Inferior parietal cortex (tissue), 1 donor: ENCODE results near the gene CCNA2.

Experiments used
- DNase-seq: peaks from one replicate; pipeline ENCODE4 v3.0.0-alpha.2; 2016; ENCODE audit errors: extremely low spot score

CCNA2 gene

GRCh38 chr4:121801715-121802075, 22.0 kb downstream of the CCNA2 start:
- no peak for DNase-seq

GRCh38 chr4:121800961-121801714, 22.5 kb downstream of the CCNA2 start, which contains the start of gene EXOSC9:
EXOSC9 (plus strand) TSS chr4:121801323; CDS start chr4:121801425, 102 bp downstream.
- peak; percentile 98 for DNase-seq

DNA sequence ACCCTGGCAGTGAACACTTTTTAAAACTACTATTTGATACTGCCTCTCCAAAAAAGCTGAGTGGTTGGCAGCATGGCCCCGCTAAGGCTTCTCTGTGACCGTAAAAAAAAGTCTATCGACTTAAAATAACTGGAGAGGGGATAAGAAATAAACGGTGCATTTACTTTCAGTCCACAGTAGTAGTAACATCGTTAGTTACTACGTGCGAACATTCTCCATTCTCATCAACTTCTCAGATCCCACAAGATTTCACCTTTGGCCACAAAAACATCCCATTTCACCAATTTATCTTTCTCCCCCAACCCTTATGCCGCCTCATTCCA, 23.1 kb downstream of the CCNA2 start:
- no peak for DNase-seq

GRCh38 chr4:121799867-121800501, 23.7 kb downstream of the CCNA2 start:
- DNase-seq: no peak

GRCh38 chr4:121799208-121799823, 24.4 kb downstream of the CCNA2 start:
- DNase-seq: no peak

DNA sequence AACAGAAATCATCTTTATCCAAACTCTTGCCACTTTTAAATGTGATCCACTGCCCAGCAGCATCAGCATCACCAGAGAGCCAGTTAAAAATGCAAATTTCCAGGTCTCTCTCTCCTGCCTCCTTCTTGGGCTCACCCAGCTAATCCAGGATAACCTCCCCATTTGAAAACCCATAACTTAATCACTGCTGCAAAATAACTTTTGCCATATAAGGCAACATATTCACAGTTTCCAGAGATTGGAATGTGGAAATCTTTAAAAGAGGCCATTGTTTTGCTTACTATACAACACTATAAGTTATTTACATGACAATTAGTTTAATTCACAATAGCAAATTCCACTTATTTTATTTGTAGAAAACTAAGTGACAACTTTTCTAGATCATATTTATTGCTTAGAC, 27.4 kb downstream of the CCNA2 start:
- no peak for DNase-seq

DNA sequence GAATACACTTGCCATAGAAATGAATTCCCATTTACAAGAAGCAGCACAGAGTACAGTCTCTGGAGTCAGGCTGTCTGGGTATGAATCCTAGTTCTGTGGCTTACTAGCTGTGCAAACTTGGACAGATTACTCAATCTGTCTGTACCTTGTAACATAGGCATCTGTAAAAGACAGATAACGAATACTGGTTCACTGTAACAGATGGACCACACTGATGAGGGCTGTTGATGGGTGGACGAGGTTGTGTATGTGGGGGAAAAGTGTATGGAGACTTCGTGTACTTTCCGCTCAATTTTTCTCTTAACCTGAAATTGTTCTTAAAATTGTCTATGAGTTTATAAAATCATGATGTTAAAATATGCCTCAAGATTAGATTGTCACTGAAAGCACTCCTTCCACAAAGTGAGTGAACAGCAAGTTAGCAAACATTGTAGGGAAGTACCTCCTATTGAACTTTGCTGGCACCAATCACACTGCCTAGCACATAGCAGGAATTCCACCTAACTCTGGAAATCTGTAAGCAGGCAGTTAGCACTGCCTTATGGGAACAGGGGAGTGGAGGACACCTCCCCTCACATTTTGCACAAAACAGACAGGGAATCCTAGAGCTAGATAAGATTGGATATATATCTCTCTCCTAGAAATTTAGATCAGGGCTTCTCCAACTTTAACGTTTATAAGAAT, 29.0 kb downstream of the CCNA2 start:
- DNase-seq: no peak

GRCh38 chr4:121792966-121793365, 30.7 kb downstream of the CCNA2 start:
- no peak for DNase-seq

- no peak for DNase-seq
Observed at GRCh38 chr4:121791481-121791880, 32.2 kb downstream of the CCNA2 start.

DNA sequence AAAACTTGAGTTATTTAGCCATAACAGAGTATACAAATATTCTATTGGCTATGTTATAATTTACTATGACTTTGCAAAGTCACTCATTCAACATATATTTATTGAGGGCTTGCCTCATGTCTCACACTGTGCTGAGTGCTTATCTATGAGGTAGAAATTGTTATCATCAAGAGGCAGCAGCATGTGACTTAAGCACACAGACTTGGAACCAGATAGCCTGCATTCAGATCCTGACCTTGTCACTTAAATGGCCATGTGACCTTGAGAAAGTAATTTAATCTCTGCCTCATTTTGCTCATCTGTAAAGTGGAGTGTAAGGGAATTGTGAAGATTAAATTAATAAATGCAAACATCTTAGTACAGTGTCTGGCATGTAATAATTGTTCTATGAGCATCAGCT, 32.7 kb downstream of the CCNA2 start:
- DNase-seq: no peak

DNA sequence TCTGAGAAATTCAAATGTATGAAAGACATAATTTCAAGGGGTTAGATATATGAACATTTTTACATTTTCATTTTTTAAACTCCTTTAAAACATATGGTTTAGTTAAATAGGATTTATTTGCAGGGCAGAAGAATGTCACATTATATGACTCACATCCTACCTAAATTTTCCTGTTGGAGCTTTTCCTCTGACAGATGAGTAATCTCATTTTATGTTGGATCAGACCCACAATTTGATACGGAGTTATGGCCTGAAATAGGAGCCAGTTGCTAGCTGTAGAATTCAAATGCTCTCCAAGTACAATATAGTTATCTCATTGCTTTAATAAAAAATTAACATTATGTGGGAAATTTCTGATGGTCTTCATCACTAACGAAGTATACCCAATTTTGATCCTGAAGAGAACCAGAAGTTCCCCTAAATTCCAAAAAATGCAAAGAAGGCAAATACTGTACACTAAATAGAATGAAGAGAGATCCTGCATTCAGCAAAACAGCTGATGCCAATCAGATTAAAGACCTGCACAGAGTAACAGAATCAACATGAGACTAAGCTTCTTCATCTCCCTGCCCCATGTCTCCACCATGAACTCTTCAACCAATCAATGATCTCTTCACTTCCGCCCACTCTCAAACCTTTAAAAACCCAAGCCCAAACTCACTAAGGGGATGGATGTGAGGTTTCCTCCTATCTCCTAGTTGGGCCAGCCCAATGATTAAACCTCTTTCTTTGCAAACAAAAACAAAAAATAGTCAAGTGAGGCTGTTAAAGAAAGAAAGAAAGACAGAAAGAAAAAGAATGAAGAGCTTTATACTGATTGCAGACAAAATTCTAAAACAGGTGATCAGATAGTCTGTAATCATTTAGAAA, 33.5 kb downstream of the CCNA2 start:
- DNase-seq: no peak

- no peak for DNase-seq
Observed at GRCh38 chr4:121789455-121789854, 34.2 kb downstream of the CCNA2 start.

- DNase-seq: no peak
Observed at GRCh38 chr4:121788896-121789295, 34.8 kb downstream of the CCNA2 start.

DNA sequence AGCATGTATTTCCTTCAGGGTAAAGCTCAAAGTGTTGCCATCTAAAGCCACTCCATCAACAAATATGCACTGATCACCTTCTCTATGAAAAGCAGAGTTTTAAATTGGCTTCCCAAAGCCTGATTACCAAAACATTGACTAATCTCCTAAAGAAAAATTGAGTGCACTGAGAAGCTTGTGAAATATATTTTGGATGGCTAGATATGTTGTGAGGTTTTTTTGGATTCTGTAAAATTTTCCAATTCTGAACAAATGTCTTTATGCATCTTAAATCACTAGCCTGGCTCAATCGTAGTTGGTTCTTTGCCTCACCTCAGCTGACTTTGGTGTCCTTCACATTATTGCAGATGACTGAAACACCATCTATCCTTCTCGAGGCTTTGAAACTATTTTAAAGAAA, 37.5 kb downstream of the CCNA2 start:
- DNase-seq: no peak

- peak; percentile 59 for DNase-seq
Observed at GRCh38 chr4:121785479-121785878, 38.2 kb downstream of the CCNA2 start.

GRCh38 chr4:121784975-121785374, 38.7 kb downstream of the CCNA2 start:
- DNase-seq: no peak

DNA sequence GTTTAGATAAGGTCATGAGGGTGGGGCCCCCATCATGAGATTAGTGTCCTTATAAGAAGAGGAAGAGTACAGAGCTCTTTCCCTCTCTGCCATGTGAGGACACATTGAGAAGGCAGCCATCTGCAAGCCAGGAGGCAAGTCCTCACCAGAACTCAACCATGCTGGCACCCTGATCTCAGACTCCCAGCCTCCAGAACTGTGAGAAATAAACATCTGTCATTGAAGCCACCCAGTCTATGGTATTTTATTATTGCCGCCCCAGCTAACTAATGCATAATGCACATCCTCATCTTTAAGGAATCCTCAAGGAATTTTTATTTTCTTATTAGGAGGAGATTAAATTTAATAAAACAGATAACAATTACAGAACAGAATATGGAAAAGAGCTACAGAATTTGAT, 39.3 kb downstream of the CCNA2 start:
- no peak for DNase-seq

DNA sequence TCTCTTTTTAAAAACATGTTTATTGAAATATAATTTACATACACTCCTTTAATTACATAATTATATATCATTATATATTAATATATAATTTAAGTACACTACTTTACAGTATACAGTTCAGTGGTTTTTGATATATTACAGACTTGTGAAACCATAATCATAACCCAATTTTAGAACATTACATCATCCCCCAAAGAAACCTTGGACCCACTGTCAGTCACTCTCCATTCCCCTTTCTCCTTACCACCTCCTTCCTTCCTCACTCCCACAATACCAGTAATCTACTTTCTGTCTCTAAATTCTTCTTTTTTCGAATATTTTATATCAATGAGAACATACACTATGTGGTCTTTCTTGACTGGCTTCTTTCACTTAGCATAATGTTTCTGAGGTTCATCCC, 40.5 kb downstream of the CCNA2 start:
- no peak for DNase-seq

GRCh38 chr4:121778991-121779628, 44.6 kb downstream of the CCNA2 start:
- no peak for DNase-seq

- no peak for DNase-seq
Observed at GRCh38 chr4:121777625-121778024, 46.1 kb downstream of the CCNA2 start.
